HG02840 (cell line): ENCODE data around the gene PHACTR4.
"Not testable (repeated sequence)": the region's sequence is repeated elsewhere in the genome, so short reads cannot be mapped to it uniquely, and the experiment has no call there.

ENCODE experiments used
- ATAC-seq: cut with Tn5 transposase; IDR thresholded peaks from one replicate; pipeline ENCODE4 v1.9.1; 2021; ENCODE audit warnings: mild to moderate bottlenecking, moderate library complexity, moderate number of reproducible peaks; ENCODE audit not compliant: unreplicated experiment, low FRiP score

The PHACTR4 gene

GRCh38 chr1:28428012-28428411 lies 58.5 kb downstream of the PHACTR4 start:
- ATAC-seq, result no peak

GRCh38 chr1:28428990-28429520 lies 59.5 kb downstream of the PHACTR4 start:
- no peak for ATAC-seq

GRCh38 chr1:28436211-28436769 lies 66.8 kb downstream of the PHACTR4 start:
- no peak for ATAC-seq

- ATAC-seq, result no peak
Observed at GRCh38 chr1:28437264-28437923, 67.9 kb downstream of the PHACTR4 start.

- no peak for ATAC-seq
Observed at GRCh38 chr1:28437924-28438699, 68.6 kb downstream of the PHACTR4 start.

- no peak for ATAC-seq
Observed at GRCh38 chr1:28439320-28439719, 69.8 kb downstream of the PHACTR4 start.

- no peak for ATAC-seq
Observed at GRCh38 chr1:28441674-28442073, 72.1 kb downstream of the PHACTR4 start.

GRCh38 chr1:28443550-28443949 lies 74.0 kb downstream of the PHACTR4 start:
- no peak for ATAC-seq

- no peak for ATAC-seq
Observed at GRCh38 chr1:28447679-28448078, 78.1 kb downstream of the PHACTR4 start.

GRCh38 chr1:28448094-28448611 lies 78.6 kb downstream of the PHACTR4 start:
- ATAC-seq, result not testable (repeated sequence)

GRCh38 chr1:28449904-28450303 lies 80.4 kb downstream of the PHACTR4 start:
- ATAC-seq, result no peak

GRCh38 chr1:28450561-28450960 lies 81.0 kb downstream of the PHACTR4 start:
- no peak for ATAC-seq

GRCh38 chr1:28451011-28451410 lies 81.5 kb downstream of the PHACTR4 start:
- no peak for ATAC-seq

- no peak for ATAC-seq
Observed at GRCh38 chr1:28456078-28456477, 86.5 kb downstream of the PHACTR4 start.

- ATAC-seq, result no peak
Observed at GRCh38 chr1:28457678-28458077, 88.1 kb downstream of the PHACTR4 start.

GRCh38 chr1:28458237-28459228 lies 89.0 kb downstream of the PHACTR4 start:
- no peak for ATAC-seq

GRCh38 chr1:28466226-28466778 lies 96.8 kb downstream of the PHACTR4 start:
- no peak for ATAC-seq

- ATAC-seq, result no peak
Observed at GRCh38 chr1:28470146-28470545, 100.6 kb downstream of the PHACTR4 start.

GRCh38 chr1:28479497-28479896 lies 110.0 kb downstream of the PHACTR4 start:
- not testable (repeated sequence) for ATAC-seq

- ATAC-seq, result no peak
Observed at GRCh38 chr1:28480308-28480707, 110.8 kb downstream of the PHACTR4 start.
